WTC11 (cell line): ENCODE measurements around the gene PIK3CA. TPM values are rescaled to one million over a fixed set of nuclear protein-coding genes. Genes with fewer than 3 reads are reported as not detected.

Source experiments
- ATAC-seq: fragments of 200-7000 bp; cut with Tn5 transposase; 2 replicates; pipeline ENCODE4 v1.10.0; 2021; ENCODE audit warnings: mild to moderate bottlenecking, moderate library complexity
- CTCF ChIA-PET: fragments of 300-600 bp; sonication (Branson Sonifier 250); formaldehyde crosslinking; loops from one replicate; lab custom pipeline; 2021; ENCODE audit warnings: antibody characterized with exemption; lab: Charles Lee
- POLR2A ChIA-PET: fragments of 350-600 bp; sonication (Branson Sonifier 250); formaldehyde crosslinking; loops from one replicate; lab custom pipeline; 2021; ENCODE audit warnings: antibody characterized with exemption; lab: Charles Lee
- DNase-seq: peaks from one replicate; pipeline ENCODE4 v3.0.0; 2021; ENCODE audit warnings: low spot score
- H3K27ac Mint-ChIP-seq: 2 replicates; pipeline ENCODE4 v1.8.0; 2021; ENCODE audit warnings: mixed read lengths
- H3K27me3 Mint-ChIP-seq: 2 replicates; pipeline ENCODE4 v1.8.0; 2021; ENCODE audit warnings: low read depth, mild to moderate bottlenecking, moderate library complexity, mixed read lengths
- H3K36me3 Mint-ChIP-seq: 2 replicates; pipeline ENCODE4 v1.8.0; 2021; ENCODE audit warnings: mixed read lengths
- H3K4me1 Mint-ChIP-seq: 2 replicates; pipeline ENCODE4 v1.8.0; 2022; ENCODE audit warnings: mixed read lengths
- H3K4me3 Mint-ChIP-seq: 2 replicates; pipeline ENCODE4 v1.8.0; 2021; ENCODE audit warnings: mild to moderate bottlenecking, moderate library complexity, mixed read lengths
- H3K9me3 Mint-ChIP-seq: 2 replicates; pipeline ENCODE4 v1.8.0; 2021; ENCODE audit warnings: mixed read lengths
- ATF1 ChIP-seq: sonication (generic); formaldehyde crosslinking; IDR thresholded peaks from 2 replicates; pipeline ENCODE4 v1.8.1; 2023; ENCODE audit warnings: mild to moderate bottlenecking, moderate library complexity, missing genetic modification reagents
- ELF4 ChIP-seq: sonication (generic); formaldehyde crosslinking; IDR thresholded peaks from 2 replicates; pipeline ENCODE4 v1.8.1; 2022; ENCODE audit warnings: low read depth, mild to moderate bottlenecking, moderate library complexity, missing genetic modification reagents
- ETV6 ChIP-seq: sonication (generic); formaldehyde crosslinking; IDR thresholded peaks from 2 replicates; pipeline ENCODE4 v1.8.1; 2022; ENCODE audit warnings: mild to moderate bottlenecking, missing genetic modification reagents
- GABPB1 ChIP-seq: sonication (generic); formaldehyde crosslinking; IDR thresholded peaks from 2 replicates; pipeline ENCODE4 v1.8.1; 2023; ENCODE audit warnings: mild to moderate bottlenecking, missing genetic modification reagents
- HMGA2 ChIP-seq: fragments of 250-450 bp; sonication (Bioruptor Pico); IDR thresholded peaks from 2 replicates; pipeline ENCODE4 v1.4.0; 2021; ENCODE audit warnings: mild to moderate bottlenecking, moderate library complexity
- NFATC4 ChIP-seq: fragments of 250-450 bp; sonication (Bioruptor Pico); IDR thresholded peaks from 2 replicates; pipeline ENCODE4 v1.9.0; 2021; ENCODE audit warnings: mild to moderate bottlenecking
- NFE2L1 ChIP-seq: sonication (generic); formaldehyde crosslinking; IDR thresholded peaks from 2 replicates; pipeline ENCODE4 v1.8.1; 2023; ENCODE audit warnings: missing genetic modification reagents
- NR1H2 ChIP-seq: sonication (generic); formaldehyde crosslinking; IDR thresholded peaks from 2 replicates; pipeline ENCODE4 v1.9.0; 2021; ENCODE audit warnings: mild to moderate bottlenecking, moderate library complexity, missing genetic modification reagents
- OVOL2 ChIP-seq: fragments of 250-450 bp; sonication (Bioruptor Pico); IDR thresholded peaks from 2 replicates; pipeline ENCODE4 v1.9.0; 2021; ENCODE audit warnings: mild to moderate bottlenecking, borderline replicate concordance
- SP1 ChIP-seq: sonication (generic); formaldehyde crosslinking; conservative IDR thresholded peaks from 2 replicates; pipeline ENCODE4 v1.8.1; 2022; ENCODE audit warnings: missing genetic modification reagents
- ZNF138 ChIP-seq: sonication (generic); formaldehyde crosslinking; conservative IDR thresholded peaks from 2 replicates; pipeline ENCODE4 v1.8.1; 2022; ENCODE audit warnings: mild to moderate bottlenecking, moderate library complexity, missing genetic modification reagents
- ZNF232 ChIP-seq: sonication (generic); formaldehyde crosslinking; IDR thresholded peaks from 2 replicates; pipeline ENCODE4 v1.8.0; 2022; ENCODE audit warnings: mild to moderate bottlenecking, missing genetic modification reagents
- ZNF263 ChIP-seq: sonication (generic); formaldehyde crosslinking; IDR thresholded peaks from 2 replicates; pipeline ENCODE4 v1.8.1; 2022; ENCODE audit warnings: low read depth, mild to moderate bottlenecking, moderate library complexity, missing genetic modification reagents
- ZNF317 ChIP-seq: sonication (generic); formaldehyde crosslinking; IDR thresholded peaks from 2 replicates; pipeline ENCODE4 v1.8.1; 2023; ENCODE audit warnings: low read depth, mild to moderate bottlenecking, moderate library complexity, missing genetic modification reagents, borderline replicate concordance
- ZNF416 ChIP-seq: fragments of 250-450 bp; sonication (Bioruptor Pico); IDR thresholded peaks from 2 replicates; pipeline ENCODE4 v1.9.0; 2021; ENCODE audit warnings: mild to moderate bottlenecking, inconsistent platforms
- ZNF423 ChIP-seq: fragments of 250-450 bp; sonication (Bioruptor Pico); IDR thresholded peaks from 2 replicates; pipeline ENCODE4 v2.1.2; 2022; ENCODE audit warnings: mild to moderate bottlenecking, moderate library complexity
- ZNF671 ChIP-seq: fragments of 250-450 bp; sonication (Bioruptor Pico); IDR thresholded peaks from 2 replicates; pipeline ENCODE4 v1.8.0; 2021; ENCODE audit warnings: mild to moderate bottlenecking
- total RNA-seq: library from RNA; stranded (reverse); gene quantifications from 3 replicates; pipeline ENCODE4 v1.2.3, GENCODE V29; 2021
- TF ChIP-seq, protein P1 (sequence below): sonication (generic); formaldehyde crosslinking; IDR thresholded peaks from 2 replicates; pipeline ENCODE4 v1.8.0; 2022; ENCODE audit warnings: missing genetic modification reagents
- TF ChIP-seq, protein P2 (sequence below): sonication (generic); formaldehyde crosslinking; IDR thresholded peaks from 2 replicates; pipeline ENCODE4 v1.8.1; 2022; ENCODE audit warnings: mild to moderate bottlenecking, moderate library complexity, missing genetic modification reagents
- TF ChIP-seq, protein P3 (sequence below): sonication (generic); formaldehyde crosslinking; IDR thresholded peaks from 2 replicates; pipeline ENCODE4 v1.8.0; 2023; ENCODE audit warnings: missing genetic modification reagents
- TF ChIP-seq, protein P4 (sequence below): sonication (generic); formaldehyde crosslinking; IDR thresholded peaks from 2 replicates; pipeline ENCODE4 v1.8.1; 2023; ENCODE audit warnings: mild to moderate bottlenecking, moderate library complexity, missing genetic modification reagents

Gene PIK3CA
- total RNA-seq, 1 experiment from 2014 or later = 10.1 TPM

DNA sequence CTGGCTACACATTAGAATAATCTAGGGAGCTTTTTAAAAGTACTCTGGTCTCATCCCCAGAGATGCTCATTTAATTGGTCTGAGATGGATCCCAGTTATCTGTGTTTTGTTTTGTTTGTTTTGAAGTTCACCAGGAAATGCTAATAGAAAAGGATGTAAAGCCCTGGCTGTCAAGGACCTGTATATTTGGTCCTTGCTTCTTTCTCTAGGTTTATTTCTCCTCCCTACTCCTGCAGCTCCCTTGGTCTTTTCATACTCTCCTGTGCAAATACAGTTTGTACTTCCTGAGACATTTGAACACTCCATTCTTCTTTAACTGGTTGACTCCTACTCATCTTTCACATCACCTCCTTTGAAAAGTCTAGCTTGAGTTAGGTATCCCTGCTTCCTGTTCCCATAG lies 3.3 kb downstream of the PIK3CA start (continued):
- TF ChIP-seq, protein P1, sequence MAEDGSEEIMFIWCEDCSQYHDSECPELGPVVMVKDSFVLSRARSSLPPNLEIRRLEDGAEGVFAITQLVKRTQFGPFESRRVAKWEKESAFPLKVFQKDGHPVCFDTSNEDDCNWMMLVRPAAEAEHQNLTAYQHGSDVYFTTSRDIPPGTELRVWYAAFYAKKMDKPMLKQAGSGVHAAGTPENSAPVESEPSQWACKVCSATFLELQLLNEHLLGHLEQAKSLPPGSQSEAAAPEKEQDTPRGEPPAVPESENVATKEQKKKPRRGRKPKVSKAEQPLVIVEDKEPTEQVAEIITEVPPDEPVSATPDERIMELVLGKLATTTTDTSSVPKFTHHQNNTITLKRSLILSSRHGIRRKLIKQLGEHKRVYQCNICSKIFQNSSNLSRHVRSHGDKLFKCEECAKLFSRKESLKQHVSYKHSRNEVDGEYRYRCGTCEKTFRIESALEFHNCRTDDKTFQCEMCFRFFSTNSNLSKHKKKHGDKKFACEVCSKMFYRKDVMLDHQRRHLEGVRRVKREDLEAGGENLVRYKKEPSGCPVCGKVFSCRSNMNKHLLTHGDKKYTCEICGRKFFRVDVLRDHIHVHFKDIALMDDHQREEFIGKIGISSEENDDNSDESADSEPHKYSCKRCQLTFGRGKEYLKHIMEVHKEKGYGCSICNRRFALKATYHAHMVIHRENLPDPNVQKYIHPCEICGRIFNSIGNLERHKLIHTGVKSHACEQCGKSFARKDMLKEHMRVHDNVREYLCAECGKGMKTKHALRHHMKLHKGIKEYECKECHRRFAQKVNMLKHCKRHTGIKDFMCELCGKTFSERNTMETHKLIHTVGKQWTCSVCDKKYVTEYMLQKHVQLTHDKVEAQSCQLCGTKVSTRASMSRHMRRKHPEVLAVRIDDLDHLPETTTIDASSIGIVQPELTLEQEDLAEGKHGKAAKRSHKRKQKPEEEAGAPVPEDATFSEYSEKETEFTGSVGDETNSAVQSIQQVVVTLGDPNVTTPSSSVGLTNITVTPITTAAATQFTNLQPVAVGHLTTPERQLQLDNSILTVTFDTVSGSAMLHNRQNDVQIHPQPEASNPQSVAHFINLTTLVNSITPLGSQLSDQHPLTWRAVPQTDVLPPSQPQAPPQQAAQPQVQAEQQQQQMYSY = no peak
- TF ChIP-seq NFATC4 = no peak
- no peak for TF ChIP-seq ATF1 (CRISPR knock-in tag)
- no peak for TF ChIP-seq ZNF263
- TF ChIP-seq, all 79 proteins: peak for 0

DNA sequence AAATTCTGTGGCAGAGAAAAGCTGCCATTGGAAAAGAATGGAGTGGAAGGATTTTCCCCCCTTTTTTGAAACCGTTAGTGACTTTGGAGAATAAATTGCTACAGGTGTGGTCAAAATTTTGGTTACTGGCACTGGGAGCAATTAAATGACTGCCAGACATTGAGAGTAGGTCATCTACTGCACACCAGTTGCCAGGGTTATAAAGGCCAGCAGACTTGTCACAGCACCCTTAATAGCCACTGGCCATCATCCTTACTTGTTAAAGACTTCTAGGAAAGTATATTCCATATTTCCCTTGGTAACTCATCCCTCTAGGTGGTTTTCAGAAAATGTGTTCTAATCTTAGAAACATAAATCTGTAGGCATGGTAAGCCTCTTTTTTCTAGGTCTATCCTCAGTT lies 8.0 kb downstream of the PIK3CA start:
- Mint-ChIP-seq H3K36me3 (no peaks in the 10 kb centered on the region; the same call in 1 of the 2 replicates), H3K27me3 (no peaks in the 10 kb centered on the region; the same call in 1 of the 2 replicates), H3K4me3 (no peak overlapping the region), H3K9me3 (peaks cover 6% of the 10 kb centered on the region), H3K4me1 (peaks cover 18% of the 10 kb centered on the region), H3K27ac (no peak overlapping the region)
- no peak for DNase-seq
- TF ChIP-seq, protein P2, sequence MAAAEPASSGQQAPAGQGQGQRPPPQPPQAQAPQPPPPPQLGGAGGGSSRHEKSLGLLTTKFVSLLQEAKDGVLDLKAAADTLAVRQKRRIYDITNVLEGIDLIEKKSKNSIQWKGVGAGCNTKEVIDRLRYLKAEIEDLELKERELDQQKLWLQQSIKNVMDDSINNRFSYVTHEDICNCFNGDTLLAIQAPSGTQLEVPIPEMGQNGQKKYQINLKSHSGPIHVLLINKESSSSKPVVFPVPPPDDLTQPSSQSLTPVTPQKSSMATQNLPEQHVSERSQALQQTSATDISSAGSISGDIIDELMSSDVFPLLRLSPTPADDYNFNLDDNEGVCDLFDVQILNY (CRISPR knock-in tag) = no peak
- TF ChIP-seq, protein P3, sequence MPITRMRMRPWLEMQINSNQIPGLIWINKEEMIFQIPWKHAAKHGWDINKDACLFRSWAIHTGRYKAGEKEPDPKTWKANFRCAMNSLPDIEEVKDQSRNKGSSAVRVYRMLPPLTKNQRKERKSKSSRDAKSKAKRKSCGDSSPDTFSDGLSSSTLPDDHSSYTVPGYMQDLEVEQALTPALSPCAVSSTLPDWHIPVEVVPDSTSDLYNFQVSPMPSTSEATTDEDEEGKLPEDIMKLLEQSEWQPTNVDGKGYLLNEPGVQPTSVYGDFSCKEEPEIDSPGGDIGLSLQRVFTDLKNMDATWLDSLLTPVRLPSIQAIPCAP = no peak
- TF ChIP-seq ELF4 = no peak
- no peak for TF ChIP-seq SP1 (CRISPR knock-in tag)
- TF ChIP-seq NFE2L1 (CRISPR knock-in tag) = no peak
- TF ChIP-seq, protein P4, sequence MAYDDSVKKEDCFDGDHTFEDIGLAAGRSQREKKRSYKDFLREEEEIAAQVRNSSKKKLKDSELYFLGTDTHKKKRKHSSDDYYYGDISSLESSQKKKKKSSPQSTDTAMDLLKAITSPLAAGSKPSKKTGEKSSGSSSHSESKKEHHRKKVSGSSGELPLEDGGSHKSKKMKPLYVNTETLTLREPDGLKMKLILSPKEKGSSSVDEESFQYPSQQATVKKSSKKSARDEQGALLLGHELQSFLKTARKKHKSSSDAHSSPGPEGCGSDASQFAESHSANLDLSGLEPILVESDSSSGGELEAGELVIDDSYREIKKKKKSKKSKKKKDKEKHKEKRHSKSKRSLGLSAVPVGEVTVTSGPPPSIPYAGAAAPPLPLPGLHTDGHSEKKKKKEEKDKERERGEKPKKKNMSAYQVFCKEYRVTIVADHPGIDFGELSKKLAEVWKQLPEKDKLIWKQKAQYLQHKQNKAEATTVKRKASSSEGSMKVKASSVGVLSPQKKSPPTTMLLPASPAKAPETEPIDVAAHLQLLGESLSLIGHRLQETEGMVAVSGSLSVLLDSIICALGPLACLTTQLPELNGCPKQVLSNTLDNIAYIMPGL = no peak
- no peak for TF ChIP-seq ZNF263
- TF ChIP-seq ZNF317 (CRISPR knock-in tag) = no peak
- TF ChIP-seq ETV6 (CRISPR knock-in tag) = no peak
- no peak for TF ChIP-seq GABPB1 (CRISPR knock-in tag)
- TF ChIP-seq, protein P1 = no peak
- TF ChIP-seq ZNF138 (CRISPR knock-in tag) = no peak
- no peak for TF ChIP-seq ATF1 (CRISPR knock-in tag)
- no peak for TF ChIP-seq ZNF416 (CRISPR knock-in tag)
- no peak for TF ChIP-seq OVOL2
- no peak for TF ChIP-seq ZNF671 (CRISPR knock-in tag)
- TF ChIP-seq ZNF423 (CRISPR knock-in tag) = no peak
- no peak for TF ChIP-seq ZNF232
- TF ChIP-seq NR1H2 (CRISPR knock-in tag) = no peak
- TF ChIP-seq HMGA2 (CRISPR knock-in tag) = no peak
- ChIA-PET CTCF (no interaction called here), POLR2A (no interaction called here)
- ATAC-seq = no peak
